HG03457 (cell line): ENCODE results near the gene RNLS.

ENCODE experiments used
- ATAC-seq: cut with Tn5 transposase; IDR thresholded peaks from one replicate; pipeline ENCODE4 v1.9.1; 2021; ENCODE audit warnings: moderate number of reproducible peaks; ENCODE audit not compliant: unreplicated experiment

Gene RNLS

GRCh38 chr10:88239212-88239611 lies 343.9 kb downstream of the RNLS start:
- no peak for ATAC-seq

GRCh38 chr10:88238615-88238914 lies 344.6 kb downstream of the RNLS start:
- no peak for ATAC-seq

- no peak for ATAC-seq
Measured at GRCh38 chr10:88237896-88238614, 345.1 kb downstream of the RNLS start.

- no peak for ATAC-seq
Measured at GRCh38 chr10:88236121-88236743, 346.9 kb downstream of the RNLS start.

- no peak for ATAC-seq
Measured at GRCh38 chr10:88234297-88234696, 348.8 kb downstream of the RNLS start.

GRCh38 chr10:88233870-88234269 lies 349.2 kb downstream of the RNLS start:
- no peak for ATAC-seq

- ATAC-seq: no peak
Measured at GRCh38 chr10:88232983-88233543, 350.1 kb downstream of the RNLS start.

- no peak for ATAC-seq
Measured at GRCh38 chr10:88232029-88232895, 350.9 kb downstream of the RNLS start.

GRCh38 chr10:88230251-88230650 lies 352.9 kb downstream of the RNLS start:
- ATAC-seq: no peak

- no peak for ATAC-seq
Measured at GRCh38 chr10:88228130-88228529, 355.0 kb downstream of the RNLS start.

- ATAC-seq: no peak
Measured at GRCh38 chr10:88227342-88228018, 355.6 kb downstream of the RNLS start.

- ATAC-seq: no peak
Measured at GRCh38 chr10:88226891-88227290, 356.2 kb downstream of the RNLS start.

- ATAC-seq: no peak
Measured at GRCh38 chr10:88226071-88226659, 357.0 kb downstream of the RNLS start.
